ENCODE results near the gene FOXN3. TPM values are rescaled to one million over a fixed set of nuclear protein-coding genes. Genes with fewer than 3 reads are reported as not detected.

Gene FOXN3
- total RNA-seq, 1 donor from 2014 or later = 122 TPM

DNA sequence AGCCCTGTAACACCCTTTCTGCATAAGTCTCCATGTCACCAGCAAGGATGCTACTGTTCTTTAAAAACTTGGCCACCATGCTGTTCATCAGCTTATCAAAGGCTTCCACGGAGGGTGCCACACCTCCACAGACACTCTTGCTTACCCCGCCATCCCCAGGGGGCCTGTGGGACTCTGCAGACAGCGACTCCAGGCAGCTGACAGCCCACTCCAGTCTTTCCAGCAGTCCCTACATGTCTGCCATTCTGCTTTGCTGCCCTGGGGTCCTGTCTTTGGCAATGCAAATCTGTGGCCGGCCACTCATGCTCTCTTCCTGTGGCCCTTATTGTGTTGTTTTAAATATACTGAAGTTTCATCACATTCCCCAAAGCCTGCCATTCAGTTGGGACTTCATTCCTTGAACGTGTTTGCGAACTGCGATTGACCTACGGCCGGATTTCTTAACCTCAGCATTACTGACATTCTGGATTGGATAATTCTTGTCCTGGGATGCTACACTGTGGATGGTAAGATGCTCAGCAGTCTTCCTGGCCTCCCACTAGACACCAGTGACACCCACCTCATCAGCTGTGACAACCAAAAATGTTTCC, 125.6 kb downstream of the FOXN3 start:
- H3K27ac Mint-ChIP-seq (ENCODE audit: unreplicated experiment) = no peak overlapping the region
- Histone ChIP-seq H3K9ac (ENCODE audit: low read length) (no peak overlapping the region), H3K79me2 (ENCODE audit: insufficient read depth, low read length) (peaks cover 21% of the 10 kb centered on the region), H3K27ac (ENCODE audit: low read depth, low read length) (no peak overlapping the region), H3K4me3 (ENCODE audit: insufficient read depth, low read depth, low read length) (no peak overlapping the region), H3K4me1 (ENCODE audit: insufficient read depth, low read length) (peaks cover 3% of the 10 kb centered on the region), H3K27me3 (ENCODE audit: insufficient read depth, low read length) (no peaks in the 10 kb centered on the region), H2AFZ (ENCODE audit: low read depth, low read length) (no peak overlapping the region), H4K20me1 (ENCODE audit: insufficient read depth, low read length) (peaks cover 69% of the 10 kb centered on the region), H3K4me2 (ENCODE audit: low read length) (no peak overlapping the region), H3K36me3 (ENCODE audit: insufficient read depth, low read length) (no peaks in the 10 kb centered on the region), H3K9me3 (ENCODE audit: insufficient read depth, low read depth, low read length) (no peaks in the 10 kb centered on the region)
- H3K36me3 Mint-ChIP-seq (ENCODE audit: low read depth, unreplicated experiment) = peaks cover 28% of the 10 kb centered on the region
- TF ChIP-seq, protein P1, sequence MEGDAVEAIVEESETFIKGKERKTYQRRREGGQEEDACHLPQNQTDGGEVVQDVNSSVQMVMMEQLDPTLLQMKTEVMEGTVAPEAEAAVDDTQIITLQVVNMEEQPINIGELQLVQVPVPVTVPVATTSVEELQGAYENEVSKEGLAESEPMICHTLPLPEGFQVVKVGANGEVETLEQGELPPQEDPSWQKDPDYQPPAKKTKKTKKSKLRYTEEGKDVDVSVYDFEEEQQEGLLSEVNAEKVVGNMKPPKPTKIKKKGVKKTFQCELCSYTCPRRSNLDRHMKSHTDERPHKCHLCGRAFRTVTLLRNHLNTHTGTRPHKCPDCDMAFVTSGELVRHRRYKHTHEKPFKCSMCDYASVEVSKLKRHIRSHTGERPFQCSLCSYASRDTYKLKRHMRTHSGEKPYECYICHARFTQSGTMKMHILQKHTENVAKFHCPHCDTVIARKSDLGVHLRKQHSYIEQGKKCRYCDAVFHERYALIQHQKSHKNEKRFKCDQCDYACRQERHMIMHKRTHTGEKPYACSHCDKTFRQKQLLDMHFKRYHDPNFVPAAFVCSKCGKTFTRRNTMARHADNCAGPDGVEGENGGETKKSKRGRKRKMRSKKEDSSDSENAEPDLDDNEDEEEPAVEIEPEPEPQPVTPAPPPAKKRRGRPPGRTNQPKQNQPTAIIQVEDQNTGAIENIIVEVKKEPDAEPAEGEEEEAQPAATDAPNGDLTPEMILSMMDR (IDR thresholded peaks at IDR 0.05; ENCODE audit: insufficient read depth, low read depth, low read length) = no peak
- no peak for TF ChIP-seq EZH2 (IDR thresholded peaks at IDR 0.05; ENCODE audit: insufficient read depth, low read length)
- no peaks in the 10 kb centered on the region for H3K9me3 Mint-ChIP-seq (ENCODE audit: unreplicated experiment)
- H3K27me3 Mint-ChIP-seq (ENCODE audit: low read depth, unreplicated experiment) = no peaks in the 10 kb centered on the region
- H3K4me3 Mint-ChIP-seq (ENCODE audit: unreplicated experiment) = no peak overlapping the region
- H3K4me1 Mint-ChIP-seq (ENCODE audit: low read depth, unreplicated experiment) = peaks cover 11% of the 10 kb centered on the region
- DNase-seq (ENCODE audit: low read depth) (no peak), FAIRE-seq (no peak)

- Mint-ChIP-seq H3K4me1 (ENCODE audit: low read depth, unreplicated experiment) (peaks cover 11% of the 10 kb centered on the region), H3K4me3 (ENCODE audit: unreplicated experiment) (no peak overlapping the region), H3K27me3 (ENCODE audit: low read depth, unreplicated experiment) (no peaks in the 10 kb centered on the region), H3K9me3 (ENCODE audit: unreplicated experiment) (no peaks in the 10 kb centered on the region), H3K27ac (ENCODE audit: unreplicated experiment) (no peak overlapping the region), H3K36me3 (ENCODE audit: low read depth, unreplicated experiment) (peaks cover 30% of the 10 kb centered on the region)
- no peak for FAIRE-seq
- no peak overlapping the region for H3K4me2 ChIP-seq (ENCODE audit: low read length)
- no peak overlapping the region for H2AFZ ChIP-seq (ENCODE audit: low read depth, low read length)
- H3K9ac ChIP-seq (ENCODE audit: low read length) = no peak overlapping the region
- no peak overlapping the region for H3K4me3 ChIP-seq (ENCODE audit: insufficient read depth, low read depth, low read length)
- peaks cover 3% of the 10 kb centered on the region for H3K4me1 ChIP-seq (ENCODE audit: insufficient read depth, low read length)
- peaks cover 69% of the 10 kb centered on the region for H4K20me1 ChIP-seq (ENCODE audit: insufficient read depth, low read length)
- DNase-seq (ENCODE audit: low read depth) = no peak
- H3K27ac ChIP-seq (ENCODE audit: low read depth, low read length) = no peak overlapping the region
- no peaks in the 10 kb centered on the region for H3K27me3 ChIP-seq (ENCODE audit: insufficient read depth, low read length)
- no peaks in the 10 kb centered on the region for H3K36me3 ChIP-seq (ENCODE audit: insufficient read depth, low read length)
- TF ChIP-seq, protein P1 (IDR thresholded peaks at IDR 0.05; ENCODE audit: insufficient read depth, low read depth, low read length) = no peak
- no peak for TF ChIP-seq EZH2 (IDR thresholded peaks at IDR 0.05; ENCODE audit: insufficient read depth, low read length)
- H3K9me3 ChIP-seq (ENCODE audit: insufficient read depth, low read depth, low read length) = no peaks in the 10 kb centered on the region
- peaks cover 16% of the 10 kb centered on the region for H3K79me2 ChIP-seq (ENCODE audit: insufficient read depth, low read length)
Measured at GRCh38 chr14:89290813-89291212, 126.2 kb downstream of the FOXN3 start.

DNA sequence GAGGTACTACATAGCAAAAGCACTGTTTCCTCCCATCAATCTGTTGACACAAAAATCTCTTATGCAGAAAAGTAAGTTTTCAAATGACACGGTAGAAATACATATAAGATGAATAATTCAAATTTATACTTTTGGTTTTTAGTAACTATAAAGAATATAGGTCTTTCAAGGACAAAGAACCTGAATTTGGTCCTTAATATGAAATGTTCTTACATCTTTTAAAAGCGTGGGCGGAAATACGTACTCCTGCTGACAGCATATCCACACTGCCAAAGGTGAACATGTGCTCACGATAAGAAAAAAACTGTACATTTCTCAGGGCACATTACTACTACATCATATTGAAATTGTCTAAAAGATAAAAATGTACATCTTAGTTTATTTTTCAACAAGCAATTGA, 127.6 kb downstream of the FOXN3 start:
- Histone ChIP-seq H3K4me1 (ENCODE audit: insufficient read depth, low read length) (peaks cover 9% of the 10 kb centered on the region), H3K9ac (ENCODE audit: low read length) (no peak overlapping the region), H3K27me3 (ENCODE audit: insufficient read depth, low read length) (no peaks in the 10 kb centered on the region), H4K20me1 (ENCODE audit: insufficient read depth, low read length) (peaks cover 64% of the 10 kb centered on the region), H3K79me2 (ENCODE audit: insufficient read depth, low read length) (peaks cover 8% of the 10 kb centered on the region), H2AFZ (ENCODE audit: low read depth, low read length) (no peak overlapping the region), H3K27ac (ENCODE audit: low read depth, low read length) (no peak overlapping the region), H3K9me3 (ENCODE audit: insufficient read depth, low read depth, low read length) (no peaks in the 10 kb centered on the region), H3K36me3 (ENCODE audit: insufficient read depth, low read length) (no peaks in the 10 kb centered on the region), H3K4me3 (ENCODE audit: insufficient read depth, low read depth, low read length) (no peak overlapping the region), H3K4me2 (ENCODE audit: low read length) (no peak overlapping the region)
- Mint-ChIP-seq H3K27ac (ENCODE audit: unreplicated experiment) (no peak overlapping the region), H3K36me3 (ENCODE audit: low read depth, unreplicated experiment) (peaks cover 26% of the 10 kb centered on the region), H3K9me3 (ENCODE audit: unreplicated experiment) (no peaks in the 10 kb centered on the region), H3K4me3 (ENCODE audit: unreplicated experiment) (no peak overlapping the region), H3K27me3 (ENCODE audit: low read depth, unreplicated experiment) (no peaks in the 10 kb centered on the region), H3K4me1 (ENCODE audit: low read depth, unreplicated experiment) (peaks cover 13% of the 10 kb centered on the region)
- DNase-seq (ENCODE audit: low read depth) (no peak), FAIRE-seq (no peak)
- TF ChIP-seq, protein P1 (IDR thresholded peaks at IDR 0.05; ENCODE audit: insufficient read depth, low read depth, low read length) = no peak
- TF ChIP-seq EZH2 (IDR thresholded peaks at IDR 0.05; ENCODE audit: insufficient read depth, low read length) = no peak

Measured in astrocyte (in vitro differentiated cells and primary cell).